Measurements from ENCODE around the gene OR2K2.
"Not testable (repeated sequence)": the region's sequence is repeated elsewhere in the genome, so short reads cannot be mapped to it uniquely, and the experiment has no call there.

Gene OR2K2

DNA sequence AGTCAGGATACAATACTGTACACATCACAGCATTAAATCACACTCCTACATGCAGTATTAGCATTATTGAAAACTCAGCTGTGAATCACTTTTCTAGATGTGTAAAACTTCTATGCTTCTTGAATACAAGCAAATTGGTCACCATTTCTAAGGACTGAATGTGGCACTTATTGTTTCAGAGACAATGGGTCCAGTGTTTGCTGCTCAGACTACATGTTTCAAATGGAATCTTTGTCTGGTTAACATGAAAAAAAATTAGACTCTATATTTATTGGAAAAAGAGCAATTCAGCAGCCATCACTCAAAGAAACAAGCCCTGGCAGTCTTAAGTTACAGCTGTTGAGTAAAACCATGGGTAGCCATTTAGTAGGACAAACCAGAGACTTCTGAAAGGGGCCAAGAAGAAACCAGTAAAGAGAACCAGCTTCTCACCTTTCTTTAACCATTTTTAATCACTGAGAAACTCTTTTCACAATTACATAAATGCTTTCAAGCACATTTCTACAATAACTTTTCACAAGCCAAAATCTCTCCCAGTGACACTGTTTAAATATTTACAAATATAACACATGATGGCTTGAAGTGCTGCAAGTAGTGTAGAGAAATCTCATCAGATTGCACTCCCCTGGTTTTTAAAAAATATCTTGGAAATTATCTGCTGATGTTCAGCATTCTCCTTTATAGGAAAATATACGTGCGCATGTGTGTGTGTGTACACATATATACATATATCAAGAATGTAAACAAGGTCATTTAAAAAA is 35.2 kb downstream of the OR2K2 start:
- TF ChIP-seq, protein P1, sequence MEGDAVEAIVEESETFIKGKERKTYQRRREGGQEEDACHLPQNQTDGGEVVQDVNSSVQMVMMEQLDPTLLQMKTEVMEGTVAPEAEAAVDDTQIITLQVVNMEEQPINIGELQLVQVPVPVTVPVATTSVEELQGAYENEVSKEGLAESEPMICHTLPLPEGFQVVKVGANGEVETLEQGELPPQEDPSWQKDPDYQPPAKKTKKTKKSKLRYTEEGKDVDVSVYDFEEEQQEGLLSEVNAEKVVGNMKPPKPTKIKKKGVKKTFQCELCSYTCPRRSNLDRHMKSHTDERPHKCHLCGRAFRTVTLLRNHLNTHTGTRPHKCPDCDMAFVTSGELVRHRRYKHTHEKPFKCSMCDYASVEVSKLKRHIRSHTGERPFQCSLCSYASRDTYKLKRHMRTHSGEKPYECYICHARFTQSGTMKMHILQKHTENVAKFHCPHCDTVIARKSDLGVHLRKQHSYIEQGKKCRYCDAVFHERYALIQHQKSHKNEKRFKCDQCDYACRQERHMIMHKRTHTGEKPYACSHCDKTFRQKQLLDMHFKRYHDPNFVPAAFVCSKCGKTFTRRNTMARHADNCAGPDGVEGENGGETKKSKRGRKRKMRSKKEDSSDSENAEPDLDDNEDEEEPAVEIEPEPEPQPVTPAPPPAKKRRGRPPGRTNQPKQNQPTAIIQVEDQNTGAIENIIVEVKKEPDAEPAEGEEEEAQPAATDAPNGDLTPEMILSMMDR (IDR thresholded peaks at IDR 0.05; ENCODE audit: low read depth, low read length, missing control alignments), result no peak
- no peak overlapping the region for H3K4me3 ChIP-seq (ENCODE audit: low read depth, low read length)
- in situ Hi-C loops (cut with HindIII; ENCODE audit: low pct_ligation_motif_present, low sequenced_read_pairs), result no loop called here

DNA sequence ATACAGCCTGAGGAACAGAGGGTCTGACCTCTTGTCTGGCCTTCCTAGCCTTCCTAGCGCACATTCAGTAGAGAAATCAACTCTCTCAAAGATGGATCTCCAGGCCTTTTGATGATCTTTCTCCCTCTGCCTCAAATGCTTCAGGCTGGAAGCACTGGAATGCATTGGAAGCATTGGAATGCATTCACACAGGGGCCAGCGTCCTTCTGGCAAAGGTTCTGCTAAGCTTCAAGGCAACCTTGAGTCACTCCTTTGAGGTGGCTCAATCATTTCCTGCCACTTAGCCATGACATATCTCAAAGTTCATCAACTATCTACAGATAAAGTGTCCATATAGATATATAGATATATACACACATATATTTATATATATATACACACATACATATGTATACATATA is 42.9 kb downstream of the OR2K2 start:
- no peaks in the 10 kb centered on the region for H3K27me3 ChIP-seq (replicated peaks)
- TF ChIP-seq, protein P1 (IDR thresholded peaks at IDR 0.05; ENCODE audit: low read depth, low read length, missing control alignments), result no peak
- no peak overlapping the region for H3K27ac ChIP-seq
- no peak overlapping the region for H3K4me3 ChIP-seq (ENCODE audit: low read depth, low read length)
- in situ Hi-C loops (cut with HindIII; ENCODE audit: low pct_ligation_motif_present, low sequenced_read_pairs), result no loop called here
- peak; percentile 68 for DNase-seq
- H3K36me3 ChIP-seq (replicated peaks), result no peaks in the 10 kb centered on the region

More for the DNA sequence above, 35.2 kb downstream of the OR2K2 start:
- DNase-seq, result no peak
- no peaks in the 10 kb centered on the region for H3K27me3 ChIP-seq (replicated peaks)
- H3K36me3 ChIP-seq (replicated peaks), result no peaks in the 10 kb centered on the region
- no peak overlapping the region for H3K27ac ChIP-seq

DNA sequence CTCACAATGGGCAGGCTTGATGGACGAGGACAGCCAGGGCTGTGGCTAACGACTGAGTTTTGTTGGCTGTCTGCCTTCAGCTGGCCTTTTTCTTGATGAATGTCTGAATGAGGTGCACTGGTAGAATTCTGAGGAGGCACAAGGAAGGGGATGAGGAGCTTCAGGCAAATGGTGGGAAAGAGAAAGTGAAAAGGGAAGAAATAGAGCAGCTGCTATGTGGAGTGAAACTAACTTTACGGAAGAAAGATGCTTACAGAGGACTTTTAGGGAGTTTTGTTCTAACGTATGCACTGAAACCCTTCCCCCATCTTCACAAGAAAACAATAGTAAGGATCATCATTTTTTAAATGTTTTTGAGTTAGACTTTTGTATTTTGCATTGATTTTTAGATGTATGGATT is 45.3 kb downstream of the OR2K2 start:
- Histone ChIP-seq H3K27me3 (replicated peaks) (no peaks in the 10 kb centered on the region), H3K4me3 (ENCODE audit: low read depth, low read length) (no peak overlapping the region), H3K36me3 (replicated peaks) (no peaks in the 10 kb centered on the region), H3K27ac (no peak overlapping the region)
- in situ Hi-C loops (cut with HindIII; ENCODE audit: low pct_ligation_motif_present, low sequenced_read_pairs), result no loop called here
- TF ChIP-seq, protein P1 (IDR thresholded peaks at IDR 0.05; ENCODE audit: low read depth, low read length, missing control alignments), result no peak
- DNase-seq, result no peak

DNA sequence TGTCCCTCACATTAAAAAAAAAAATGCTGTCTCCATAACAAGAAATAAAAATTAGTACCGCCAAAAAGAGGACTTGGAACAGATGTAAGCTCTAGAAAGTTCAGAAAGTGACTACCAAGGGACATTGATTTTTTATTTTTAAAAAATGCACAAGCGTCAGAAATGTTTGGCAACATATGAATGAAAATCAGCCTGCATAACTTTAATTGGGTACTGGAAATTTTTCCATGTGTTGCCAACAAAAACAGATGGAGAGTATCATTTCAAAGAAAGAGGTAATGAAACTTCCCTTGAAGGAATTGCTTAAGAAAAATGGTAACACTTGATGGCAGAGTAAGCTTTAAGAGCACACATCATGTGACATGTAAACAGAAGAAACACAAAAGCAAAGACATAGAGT is 47.2 kb downstream of the OR2K2 start:
- H3K4me3 ChIP-seq (ENCODE audit: low read depth, low read length), result no peak overlapping the region
- H3K27ac ChIP-seq, result no peak overlapping the region
- TF ChIP-seq, protein P1 (IDR thresholded peaks at IDR 0.05; ENCODE audit: low read depth, low read length, missing control alignments), result no peak
- in situ Hi-C loops (cut with HindIII; ENCODE audit: low pct_ligation_motif_present, low sequenced_read_pairs), result no loop called here
- H3K27me3 ChIP-seq (replicated peaks), result no peaks in the 10 kb centered on the region
- DNase-seq, result no peak
- H3K36me3 ChIP-seq (replicated peaks), result no peaks in the 10 kb centered on the region

DNA sequence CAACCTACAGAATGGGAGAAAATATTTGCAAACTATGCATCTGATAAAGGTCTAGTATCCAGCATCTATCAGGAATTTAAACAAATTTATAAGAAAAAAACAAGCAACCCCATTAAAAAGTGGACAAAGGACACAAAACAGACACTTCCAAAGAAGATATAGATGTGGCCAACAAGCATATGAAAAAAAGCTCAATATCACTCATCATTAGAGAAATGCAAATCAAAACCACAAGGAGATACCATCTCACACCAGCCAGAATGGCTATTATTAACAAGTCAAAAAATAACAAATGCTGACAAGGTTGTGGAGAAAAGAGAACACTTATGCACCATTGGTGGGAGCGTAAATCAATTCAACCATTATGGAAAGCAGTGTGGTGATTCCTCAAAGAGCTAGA is 49.2 kb downstream of the OR2K2 start:
- H3K36me3 ChIP-seq (replicated peaks); DNase-seq; H3K27ac ChIP-seq; H3K27me3 ChIP-seq (replicated peaks); H3K4me3 ChIP-seq (ENCODE audit: low read depth, low read length); in situ Hi-C loops (cut with HindIII; ENCODE audit: low pct_ligation_motif_present, low sequenced_read_pairs): not testable (repeated sequence)

All from brain microvascular endothelial cell (primary cell).